H1 (cell line): ENCODE results near the gene PPP1R10. TPM values are rescaled to one million over a fixed set of nuclear protein-coding genes. Genes with fewer than 3 reads are reported as not detected.

Source experiments
- CTCF ChIA-PET: fragments of 300-600 bp; sonication (Branson Sonifier 250); formaldehyde crosslinking; loops from one replicate; lab custom pipeline; 2021; ENCODE audit not compliant: partially characterized antibody; lab: Charles Lee
- POLR2A ChIA-PET: fragments of 300-600 bp; sonication (Branson Sonifier 250); formaldehyde crosslinking; loops from one replicate; lab custom pipeline; 2021; ENCODE audit warnings: inconsistent platforms; ENCODE audit not compliant: partially characterized antibody; lab: Charles Lee
- DNase-seq, 2 experiments: peaks; one replicate each; pipeline versions ENCODE4 v3.0.0 to v3.0.0-alpha.2; 2010 to 2022; ENCODE audit warnings: low spot score in 2 of 2, low read depth in 1 of 2, mixed read lengths in 1 of 2
- FAIRE-seq: peaks from 2 replicates; lab custom pipeline; 2011; peaks lifted over from hg19 to GRCh38; lab: Jason Lieb, UNC
- H2AFZ ChIP-seq: 2 replicates; pipeline ENCODE4 v1.8.1; 2012; ENCODE audit warnings: low read length, inconsistent platforms
- H2AK5ac ChIP-seq: 2 replicates; pipeline ENCODE4 v1.6.1; 2013; ENCODE audit warnings: low read depth, low read length
- H2BK120ac ChIP-seq: replicated peaks from 2 replicates; pipeline ENCODE3; 2013; ENCODE audit warnings: low read depth, low read length, inconsistent platforms
- H2BK12ac ChIP-seq: 2 replicates; pipeline ENCODE4 v1.6.1; 2013; ENCODE audit warnings: low read depth, low read length
- H2BK15ac ChIP-seq: 2 replicates; pipeline ENCODE4 v1.6.1; 2013; ENCODE audit warnings: low read length
- H2BK20ac ChIP-seq: 2 replicates; pipeline ENCODE4 v1.6.1; 2013; ENCODE audit warnings: low read length
- H2BK5ac ChIP-seq: 2 replicates; pipeline ENCODE4 v1.6.1; 2013; ENCODE audit warnings: low read depth, low read length
- H3K14ac ChIP-seq: 2 replicates; pipeline ENCODE4 v1.6.1; 2013; ENCODE audit warnings: inconsistent platforms; ENCODE audit not compliant: insufficient read length
- H3K18ac ChIP-seq: 2 replicates; pipeline ENCODE4 v1.6.1; 2013; ENCODE audit warnings: low read length; ENCODE audit errors: extremely low read depth
- H3K23ac ChIP-seq: 2 replicates; pipeline ENCODE4 v1.6.1; 2013; ENCODE audit warnings: inconsistent platforms; ENCODE audit not compliant: insufficient read length
- H3K23me2 ChIP-seq: 2 replicates; pipeline ENCODE4 v1.6.1; 2013; ENCODE audit warnings: low read depth, low read length
- H3K27ac ChIP-seq: 2 replicates; pipeline ENCODE4 v1.6.1; 2011; ENCODE audit warnings: low read depth, low read length, inconsistent platforms
- H3K27me3 ChIP-seq, 4 experiments: replicated peaks in 1 of 4; 1 replicate in 1 of 4; 2 replicates in 3 of 4; pipeline versions ENCODE4 v1.6.1 to v1.8.1; 2011 to 2013; ENCODE audit warnings: low read length in 3 of 4, mild to moderate bottlenecking in 3 of 4, inconsistent platforms in 2 of 4, mixed read lengths in 2 of 4, moderate library complexity in 1 of 4; ENCODE audit not compliant: control insufficient read depth in 3 of 4, insufficient read depth in 3 of 4; ENCODE audit errors: extremely low read depth in 1 of 4
- H3K36me3 ChIP-seq, 4 experiments: 2 replicates each; pipeline versions ENCODE4 v1.6.1 to v1.8.1; 2011 to 2013; ENCODE audit warnings: mild to moderate bottlenecking in 4 of 4, low read length in 3 of 4, moderate library complexity in 2 of 4, control low read depth in 1 of 4, inconsistent platforms in 1 of 4; ENCODE audit not compliant: insufficient read depth in 4 of 4, control insufficient read depth in 2 of 4
- H3K4ac ChIP-seq: replicated peaks from 2 replicates; pipeline ENCODE3; 2013; ENCODE audit warnings: low read length, low read depth, mixed read lengths, inconsistent platforms; ENCODE audit not compliant: insufficient read length
- H3K4me1 ChIP-seq, 4 experiments: replicated peaks in 1 of 4; 1 replicate in 1 of 4; 2 replicates in 3 of 4; pipeline versions ENCODE4 v1.6.1 to v1.8.1; 2011 to 2013; ENCODE audit warnings: low read length in 3 of 4, inconsistent platforms in 2 of 4, mixed read lengths in 1 of 4; ENCODE audit not compliant: insufficient read depth in 4 of 4, control insufficient read depth in 3 of 4
- H3K4me2 ChIP-seq, 2 experiments: 2 replicates each; pipeline versions ENCODE4 v1.6.1 to v1.8.1; 2011 to 2013; ENCODE audit warnings: low read depth in 2 of 2, low read length in 2 of 2, control low read depth in 1 of 2, inconsistent platforms in 1 of 2, mild to moderate bottlenecking in 1 of 2; ENCODE audit not compliant: insufficient read depth in 1 of 2
- H3K4me3 ChIP-seq, 4 experiments: fragments of 200-600, 300-600 bp in 1 of 4; sonication (generic), shearing (Covaris generic), sonication (Bioruptor Twin) in 1 of 4; 2 replicates each; pipeline versions ENCODE4 v1.5.1 to v1.8.1; 2011 to 2016; ENCODE audit warnings: low read length in 4 of 4, low read depth in 3 of 4, control low read depth in 2 of 4, inconsistent platforms in 2 of 4, mild to moderate bottlenecking in 2 of 4, mixed read lengths in 1 of 4, moderate library complexity in 1 of 4; ENCODE audit not compliant: insufficient read depth in 2 of 4; ENCODE audit errors: extremely low read depth in 1 of 4
- H3K56ac ChIP-seq: replicated peaks from 2 replicates; pipeline ENCODE3; 2013; ENCODE audit warnings: low read depth, mild to moderate bottlenecking, mixed read lengths, low read length, inconsistent platforms; ENCODE audit not compliant: insufficient read length
- H3K79me1 ChIP-seq: 2 replicates; pipeline ENCODE4 v1.6.1; 2013; ENCODE audit warnings: low read depth, low read length, control low read depth
- H3K79me2 ChIP-seq, 2 experiments: 2 replicates each; pipeline versions ENCODE4 v1.6.1 to v1.8.1; 2012 to 2013; ENCODE audit warnings: low read length in 2 of 2, mild to moderate bottlenecking in 2 of 2, inconsistent platforms in 1 of 2; ENCODE audit not compliant: insufficient read depth in 2 of 2, control insufficient read depth in 1 of 2
- H3K9ac ChIP-seq, 4 experiments: replicated peaks in 1 of 4; 1 replicate in 1 of 4; 2 replicates in 3 of 4; pipeline versions ENCODE4 v1.6.1 to v1.8.1; 2011 to 2013; ENCODE audit warnings: low read depth in 3 of 4, low read length in 3 of 4, control low read depth in 2 of 4, mild to moderate bottlenecking in 2 of 4, moderate library complexity in 2 of 4, inconsistent platforms in 1 of 4; ENCODE audit errors: extremely low read depth in 1 of 4
- H3K9me3 ChIP-seq, 2 experiments: 2 replicates each; pipeline versions ENCODE4 v1.6.1 to v1.8.1; 2012 to 2013; ENCODE audit warnings: mild to moderate bottlenecking in 2 of 2, moderate library complexity in 2 of 2, control low read depth in 1 of 2, inconsistent platforms in 1 of 2, low read depth in 1 of 2, low read length in 1 of 2, mixed read lengths in 1 of 2; ENCODE audit not compliant: insufficient read depth in 2 of 2
- H4K20me1 ChIP-seq, 2 experiments: replicated peaks in 1 of 2; 2 replicates each; pipeline versions ENCODE3 to v1.8.1; 2011 to 2013; ENCODE audit warnings: inconsistent platforms in 2 of 2, low read length in 2 of 2, mild to moderate bottlenecking in 1 of 2; ENCODE audit not compliant: insufficient read depth in 2 of 2, control insufficient read depth in 1 of 2
- H4K5ac ChIP-seq: 2 replicates; pipeline ENCODE4 v1.6.1; 2013; ENCODE audit warnings: low read length, low read depth, mixed read lengths, inconsistent platforms; ENCODE audit not compliant: insufficient read length
- H4K8ac ChIP-seq: 2 replicates; pipeline ENCODE4 v1.8.0; 2013; ENCODE audit warnings: mild to moderate bottlenecking, moderate library complexity, low read length, inconsistent platforms; ENCODE audit not compliant: insufficient read depth; ENCODE audit errors: extremely low read depth
- H4K91ac ChIP-seq: replicated peaks from 2 replicates; pipeline ENCODE3; 2013; ENCODE audit warnings: low read length, mixed read lengths, inconsistent platforms; ENCODE audit not compliant: insufficient read length
- BACH1 ChIP-seq: IDR thresholded peaks from 2 replicates; pipeline ENCODE4 v1.6.1; 2012; ENCODE audit warnings: low read length, improper control_type of control experiment
- EGR1 ChIP-seq: IDR thresholded peaks from 2 replicates; pipeline ENCODE4 v1.6.1; 2011; ENCODE audit warnings: low read depth, low read length, borderline replicate concordance
- EP300 ChIP-seq, 2 experiments: IDR thresholded peaks; 1 replicate in 1 of 2; 2 replicates in 1 of 2; pipeline ENCODE4 v1.6.1; 2011 to 2012; ENCODE audit warnings: low read depth in 2 of 2, low read length in 2 of 2, mild to moderate bottlenecking in 2 of 2, borderline replicate concordance in 1 of 2, inconsistent platforms in 1 of 2, moderate library complexity in 1 of 2
- HDAC2 ChIP-seq, 2 experiments: fragments of 300-600 bp in 1 of 2; sonication (generic) in 1 of 2; IDR thresholded peaks; 2 replicates each; pipeline ENCODE4 v1.6.1; 2011 to 2012; ENCODE audit warnings: low read depth in 2 of 2, low read length in 2 of 2, mild to moderate bottlenecking in 2 of 2, moderate library complexity in 2 of 2, borderline replicate concordance in 1 of 2, inconsistent platforms in 1 of 2
- PHF8 ChIP-seq: fragments of 200-600 bp; sonication (generic); conservative IDR thresholded peaks from 2 replicates; pipeline ENCODE4 v1.7.1; 2012; ENCODE audit warnings: low read depth, mild to moderate bottlenecking, inconsistent platforms, low read length, moderate library complexity
- POLR2A ChIP-seq, 2 experiments: IDR thresholded peaks; 1 replicate in 1 of 2; 2 replicates in 1 of 2; pipeline ENCODE4 v1.6.1; 2011; ENCODE audit warnings: low read depth in 2 of 2, low read length in 2 of 2, mild to moderate bottlenecking in 2 of 2; ENCODE audit errors: control extremely low read depth in 1 of 2
- POU5F1 ChIP-seq: IDR thresholded peaks from 2 replicates; pipeline ENCODE4 v1.6.1; 2011; ENCODE audit warnings: low read depth, mild to moderate bottlenecking, low read length, moderate library complexity
- SRF ChIP-seq: IDR thresholded peaks from 2 replicates; pipeline ENCODE4 v1.6.1; 2011; ENCODE audit warnings: mild to moderate bottlenecking, low read depth, low read length, moderate library complexity
- SUZ12 ChIP-seq: fragments of 200-600 bp; sonication (generic); IDR thresholded peaks from 2 replicates; pipeline ENCODE4 v1.6.1; 2012; ENCODE audit warnings: mild to moderate bottlenecking, inconsistent platforms, low read length, moderate library complexity, mixed read lengths
- TAF7 ChIP-seq: optimal IDR thresholded peaks from 2 replicates; pipeline ENCODE3; 2011; ENCODE audit warnings: low read depth, mild to moderate bottlenecking, inconsistent platforms, low read length, moderate library complexity, borderline replicate concordance
- WGBS, 2 experiments: shearing (Covaris generic) in 1 of 2; methylation state at CpG; one replicate each; pipeline versions ENCODE4 v1.1.6 to v1.1.7; 2013 to 2015; ENCODE audit warnings: low lambda C conversion rate in 2 of 2, mixed read lengths in 2 of 2, inconsistent platforms in 1 of 2, low coverage in 1 of 2, missing lambda C conversion rate in 1 of 2; ENCODE audit not compliant: insufficient replicate concordance in 2 of 2, insufficient coverage in 1 of 2, insufficient read length in 1 of 2; ENCODE audit errors: extremely low coverage in 1 of 2, missing lambda C conversion rate in 1 of 2; 5-methylcytosine and 5-hydroxymethylcytosine counted together
- polyA plus RNA-seq, 7 experiments: library from polyadenylated mRNA; depleted of rRNA in 3 of 7; stranded (reverse) in 5 of 7; unstranded in 2 of 7; fragments of >200 nt in 5 of 7; fragments of 200-250 nt in 2 of 7; gene quantifications; 1 replicate in 5 of 7; 2 replicates in 1 of 7; 4 replicates in 1 of 7; pipeline versions ENCODE4 v1.2.1 to v1.2.3, GENCODE V29; 2011 to 2013; ENCODE audit warnings: missing spikeins in 2 of 7, mixed read lengths in 2 of 7
- total RNA-seq: library from RNA; stranded (reverse); fragmentation: NEBNext Ultra II Directional; extraction: Animal tissue kit (Norgen Biotek cat#: 25700); gene quantifications from 2 replicates; pipeline ENCODE4 v1.2.1, GENCODE V29; 2021
- TF ChIP-seq, protein P1 (sequence below): IDR thresholded peaks from 2 replicates; pipeline ENCODE4 v1.6.1; 2012; ENCODE audit warnings: inconsistent platforms

Gene PPP1R10
- total and polyA plus RNA-seq, 2 of the 8 experiments (the other 6 are each of a cell fraction or from before 2014, with no cell fraction given) = 23.9 to 89.1 TPM

- no peak overlapping the region for H2BK15ac ChIP-seq
- H4K20me1 ChIP-seq = peaks cover 4 to 6% of the 10 kb centered on the region in 2 experiments
- H3K79me2 ChIP-seq = peaks cover 0 to 52% of the 10 kb centered on the region in 2 experiments; a peak in 3 of 4 replicates
- H4K8ac ChIP-seq = no peak overlapping the region
- H3K4me3 ChIP-seq = no peak overlapping the region
- no peak overlapping the region; a peak in 1 of 4 replicates for H3K4me2 ChIP-seq
- H3K56ac ChIP-seq = no peak overlapping the region
- H4K91ac ChIP-seq = no peak overlapping the region
- H2AFZ ChIP-seq = no peak overlapping the region
- no peak overlapping the region for H2BK5ac ChIP-seq
- H3K4ac ChIP-seq = no peak overlapping the region
- no peak overlapping the region for H2AK5ac ChIP-seq
- H3K9ac ChIP-seq = no peak overlapping the region
- ChIA-PET POLR2A (interaction anchor here (0.5 to 4.8 kb wide), 29 partner anchors 10 to 131 kb away, joined by 3 to 443 read pairs (median 6); partner anchors contain the start of genes ABCF1, ATAT1, GNL1 and MDC1), CTCF (interaction anchor here (1.1 to 1.7 kb wide), 5 partner anchors 10 to 119 kb away, joined by 3 to 5 read pairs (median 3); no protein-coding TSS in a partner anchor)
- WGBS, 2 experiments = 88% methylated on average over 9 of the region's 9 CpGs; no CpG with 5 or more reads in 1 of the 2 experiments
- peaks cover 20 to 71% (median 39%) of the 10 kb centered on the region in 4 experiments for H3K36me3 ChIP-seq
- no peak overlapping the region for H3K14ac ChIP-seq
- H2BK12ac ChIP-seq = no peak overlapping the region
- no peak overlapping the region for H3K23ac ChIP-seq
- DNase-seq (no peak), FAIRE-seq (no peak)
- no peak overlapping the region for H3K18ac ChIP-seq
- H3K27me3 ChIP-seq = no peaks in the 10 kb centered on the region
- H3K9me3 ChIP-seq = no peaks in the 10 kb centered on the region
- H4K5ac ChIP-seq = no peak overlapping the region
- H2BK120ac ChIP-seq = no peak overlapping the region
- peaks cover 9% of the 10 kb centered on the region for H3K23me2 ChIP-seq
- H3K4me1 ChIP-seq = peaks cover 0 to 6% (median 3%) of the 10 kb centered on the region in 4 experiments; a peak in 4 of 7 replicates
- peaks cover 8% of the 10 kb centered on the region; the same call in 1 of the 2 replicates for H3K79me1 ChIP-seq
- H2BK20ac ChIP-seq = no peak overlapping the region
- no peak overlapping the region for H3K27ac ChIP-seq
- TF ChIP-seq SUZ12 (no peak), HDAC2 (IDR thresholded peaks at IDR 0.05; ENCODE audit: borderline replicate concordance in 1 of 2, low read depth in 2 of 2, low read length in 2 of 2) (no peak), EP300 (IDR thresholded peaks at IDR 0.05; ENCODE audit: borderline replicate concordance in 1 of 2, low read depth in 2 of 2, low read length in 2 of 2) (no peak), POLR2A (IDR thresholded peaks at IDR 0.05; ENCODE audit: control extremely low read depth in 1 of 2, low read depth in 2 of 2, low read length in 2 of 2) (no peak), EGR1 (no peak), PHF8 (no peak), TAF7 (no peak), BACH1 (no peak), POU5F1 (no peak), SRF (no peak)
- TF ChIP-seq, protein P1, sequence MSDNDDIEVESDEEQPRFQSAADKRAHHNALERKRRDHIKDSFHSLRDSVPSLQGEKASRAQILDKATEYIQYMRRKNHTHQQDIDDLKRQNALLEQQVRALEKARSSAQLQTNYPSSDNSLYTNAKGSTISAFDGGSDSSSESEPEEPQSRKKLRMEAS = no peak
These were observed 5.7 kb downstream of the PPP1R10 start for GRCh38 chr6:30611150-30611855.
